Measurements from ENCODE around the gene SEZ6.

- TF ChIP-seq POLR2A (IDR thresholded peaks at IDR 0.05) (no peak), CTCF (IDR thresholded peaks at IDR 0.05) (no peak)
These were observed 28.0 kb downstream of the SEZ6 start for GRCh38 chr17:28977659-28978355.
